ENCODE results near the gene TBK1.

GRCh38 chr12:64545081-64545382 is 93.1 kb downstream of the TBK1 start:
- no peak for TF ChIP-seq POLR2AphosphoS5 (IDR thresholded peaks at IDR 0.05; ENCODE audit: low read depth, low read length)
- TF ChIP-seq POLR2A (IDR thresholded peaks at IDR 0.05; ENCODE audit: low read depth, low read length), result no peak

Data from GM12892 (cell line).